ENCODE results near the gene CNTN4. TPM values are rescaled to one million over a fixed set of nuclear protein-coding genes. Genes with fewer than 3 reads are reported as not detected.
"Not testable (repeated sequence)": the region's sequence is repeated elsewhere in the genome, so short reads cannot be mapped to it uniquely, and the experiment has no call there.

The CNTN4 gene
- total RNA-seq, 1 donor from 2014 or later, result 11.0 TPM

GRCh38 chr3:2910997-2911396 lies 812.3 kb downstream of the CNTN4 start:
- Histone ChIP-seq H3K9me3 (ENCODE audit: control insufficient read depth in 3 of 3, low read length in 3 of 3) (no peaks in the 10 kb centered on the region), H3K27me3 (ENCODE audit: control insufficient read depth in 3 of 3, insufficient read depth in 3 of 3, low read length in 3 of 3) (no peaks in the 10 kb centered on the region), H3K27ac (ENCODE audit: low read depth, low read length) (no peak overlapping the region), H3K36me3 (ENCODE audit: control insufficient read depth in 3 of 3, insufficient read depth in 3 of 3, low read length in 3 of 3) (no peaks in the 10 kb centered on the region), H3K9ac (ENCODE audit: low read depth in 1 of 3, low read length in 3 of 3) (no peak overlapping the region), H3K4me3 (ENCODE audit: low read length in 3 of 3) (no peak overlapping the region), H3K4me1 (ENCODE audit: control insufficient read depth in 3 of 3, insufficient read depth in 3 of 3, low read length in 3 of 3) (no peaks in the 10 kb centered on the region)

- Histone ChIP-seq H3K36me3 (ENCODE audit: control insufficient read depth in 3 of 3, insufficient read depth in 3 of 3, low read length in 3 of 3) (no peaks in the 10 kb centered on the region), H3K9me3 (ENCODE audit: control insufficient read depth in 3 of 3, low read length in 3 of 3) (no peaks in the 10 kb centered on the region), H3K4me3 (ENCODE audit: low read length in 3 of 3) (no peak overlapping the region), H3K27me3 (ENCODE audit: control insufficient read depth in 3 of 3, insufficient read depth in 3 of 3, low read length in 3 of 3) (no peaks in the 10 kb centered on the region), H3K27ac (ENCODE audit: low read depth, low read length) (no peak overlapping the region), H3K4me1 (ENCODE audit: control insufficient read depth in 3 of 3, insufficient read depth in 3 of 3, low read length in 3 of 3) (no peaks in the 10 kb centered on the region), H3K9ac (ENCODE audit: low read depth in 1 of 3, low read length in 3 of 3) (no peak overlapping the region)
Observed at GRCh38 chr3:2915826-2916225, 817.2 kb downstream of the CNTN4 start.

GRCh38 chr3:2916640-2917039 lies 818.0 kb downstream of the CNTN4 start:
- not testable (repeated sequence) for H3K36me3 ChIP-seq (ENCODE audit: control insufficient read depth in 3 of 3, insufficient read depth in 3 of 3, low read length in 3 of 3); H3K4me3 ChIP-seq (ENCODE audit: low read length in 3 of 3); H3K9me3 ChIP-seq (ENCODE audit: control insufficient read depth in 3 of 3, low read length in 3 of 3); H3K9ac ChIP-seq (ENCODE audit: low read depth in 1 of 3, low read length in 3 of 3); H3K27me3 ChIP-seq (ENCODE audit: control insufficient read depth in 3 of 3, insufficient read depth in 3 of 3, low read length in 3 of 3); H3K4me1 ChIP-seq (ENCODE audit: control insufficient read depth in 3 of 3, insufficient read depth in 3 of 3, low read length in 3 of 3); H3K27ac ChIP-seq (ENCODE audit: low read depth, low read length)

DNA sequence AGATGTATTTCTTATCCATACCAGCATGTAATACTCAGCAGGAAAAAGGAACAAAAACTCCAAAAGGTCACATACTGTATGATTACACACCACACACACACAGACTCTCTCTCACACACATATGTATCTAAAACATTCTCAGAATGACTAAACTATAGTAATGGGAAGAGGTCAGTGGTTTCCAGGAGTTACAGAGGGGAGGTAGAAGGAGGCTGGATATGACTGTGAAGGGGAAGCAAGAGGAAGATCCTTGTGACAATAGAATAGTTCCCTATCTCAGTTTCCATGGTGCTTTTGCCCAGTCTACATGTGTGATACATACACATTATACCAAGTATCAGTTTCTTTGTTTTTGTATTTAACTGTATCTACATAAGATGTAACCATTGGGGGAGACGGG lies 821.4 kb downstream of the CNTN4 start:
- H3K36me3 ChIP-seq (ENCODE audit: control insufficient read depth in 3 of 3, insufficient read depth in 3 of 3, low read length in 3 of 3), result no peaks in the 10 kb centered on the region
- H3K4me1 ChIP-seq (ENCODE audit: control insufficient read depth in 3 of 3, insufficient read depth in 3 of 3, low read length in 3 of 3), result no peaks in the 10 kb centered on the region
- H3K4me3 ChIP-seq (ENCODE audit: low read length in 3 of 3), result no peak overlapping the region
- H3K27ac ChIP-seq (ENCODE audit: low read depth, low read length), result no peak overlapping the region
- no peaks in the 10 kb centered on the region for H3K27me3 ChIP-seq (ENCODE audit: control insufficient read depth in 3 of 3, insufficient read depth in 3 of 3, low read length in 3 of 3)
- no peaks in the 10 kb centered on the region for H3K9me3 ChIP-seq (ENCODE audit: control insufficient read depth in 3 of 3, low read length in 3 of 3)
- no peak overlapping the region for H3K9ac ChIP-seq (ENCODE audit: low read depth in 1 of 3, low read length in 3 of 3)

DNA sequence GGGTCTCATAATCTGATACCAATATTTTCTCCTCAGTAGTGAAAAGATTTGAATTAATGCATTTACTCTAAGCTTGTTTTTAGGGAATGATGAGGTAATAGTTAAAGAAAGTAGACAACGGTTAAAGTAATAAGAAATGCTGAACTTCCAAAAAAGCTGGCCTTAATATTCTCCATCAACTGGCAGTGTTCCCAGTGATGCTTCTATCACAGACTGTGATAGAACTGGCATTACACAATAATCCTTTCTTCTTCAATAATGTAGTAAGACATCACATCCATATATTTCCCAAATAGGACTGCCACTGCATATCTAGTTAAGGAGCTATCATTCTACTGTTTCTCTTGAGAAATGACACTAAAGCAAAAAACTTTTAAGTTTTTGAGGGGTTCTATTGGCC lies 822.8 kb downstream of the CNTN4 start:
- H3K4me1 ChIP-seq (ENCODE audit: control insufficient read depth in 3 of 3, insufficient read depth in 3 of 3, low read length in 3 of 3), result no peaks in the 10 kb centered on the region
- H3K36me3 ChIP-seq (ENCODE audit: control insufficient read depth in 3 of 3, insufficient read depth in 3 of 3, low read length in 3 of 3), result no peaks in the 10 kb centered on the region
- H3K4me3 ChIP-seq (ENCODE audit: low read length in 3 of 3), result no peak overlapping the region
- H3K27ac ChIP-seq (ENCODE audit: low read depth, low read length), result no peak overlapping the region
- no peak overlapping the region for H3K9ac ChIP-seq (ENCODE audit: low read depth in 1 of 3, low read length in 3 of 3)
- H3K9me3 ChIP-seq (ENCODE audit: control insufficient read depth in 3 of 3, low read length in 3 of 3), result no peaks in the 10 kb centered on the region
- H3K27me3 ChIP-seq (ENCODE audit: control insufficient read depth in 3 of 3, insufficient read depth in 3 of 3, low read length in 3 of 3), result no peaks in the 10 kb centered on the region

GRCh38 chr3:2921903-2922302 lies 823.2 kb downstream of the CNTN4 start:
- H3K9me3 ChIP-seq (ENCODE audit: control insufficient read depth in 3 of 3, low read length in 3 of 3), result no peaks in the 10 kb centered on the region
- no peak overlapping the region for H3K4me3 ChIP-seq (ENCODE audit: low read length in 3 of 3)
- no peak overlapping the region for H3K27ac ChIP-seq (ENCODE audit: low read depth, low read length)
- H3K27me3 ChIP-seq (ENCODE audit: control insufficient read depth in 3 of 3, insufficient read depth in 3 of 3, low read length in 3 of 3), result no peaks in the 10 kb centered on the region
- no peaks in the 10 kb centered on the region for H3K36me3 ChIP-seq (ENCODE audit: control insufficient read depth in 3 of 3, insufficient read depth in 3 of 3, low read length in 3 of 3)
- H3K4me1 ChIP-seq (ENCODE audit: control insufficient read depth in 3 of 3, insufficient read depth in 3 of 3, low read length in 3 of 3), result no peaks in the 10 kb centered on the region
- H3K9ac ChIP-seq (ENCODE audit: low read depth in 1 of 3, low read length in 3 of 3), result no peak overlapping the region

DNA sequence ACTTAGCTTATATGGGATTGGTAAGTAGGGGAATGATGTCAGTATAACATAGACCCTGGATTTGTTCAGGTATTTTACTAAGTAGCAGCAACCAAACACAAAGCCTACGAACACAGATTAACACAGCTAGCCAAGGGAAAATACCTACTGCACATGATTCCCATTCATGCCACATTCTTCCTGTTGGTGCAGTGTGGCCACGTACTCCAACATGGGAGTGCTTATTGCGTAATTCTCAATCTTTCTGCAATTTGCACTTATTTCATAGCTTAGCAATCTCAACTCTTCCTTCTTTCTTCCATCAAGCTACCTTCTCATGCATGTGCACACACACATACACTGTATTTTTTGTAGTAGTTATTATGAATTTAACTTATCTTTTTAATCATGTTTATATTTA lies 824.7 kb downstream of the CNTN4 start:
- no peaks in the 10 kb centered on the region for H3K4me1 ChIP-seq (ENCODE audit: control insufficient read depth in 3 of 3, insufficient read depth in 3 of 3, low read length in 3 of 3)
- no peaks in the 10 kb centered on the region for H3K36me3 ChIP-seq (ENCODE audit: control insufficient read depth in 3 of 3, insufficient read depth in 3 of 3, low read length in 3 of 3)
- no peaks in the 10 kb centered on the region for H3K27me3 ChIP-seq (ENCODE audit: control insufficient read depth in 3 of 3, insufficient read depth in 3 of 3, low read length in 3 of 3)
- H3K4me3 ChIP-seq (ENCODE audit: low read length in 3 of 3), result no peak overlapping the region
- H3K9ac ChIP-seq (ENCODE audit: low read depth in 1 of 3, low read length in 3 of 3), result no peak overlapping the region
- H3K9me3 ChIP-seq (ENCODE audit: control insufficient read depth in 3 of 3, low read length in 3 of 3), result no peaks in the 10 kb centered on the region
- H3K27ac ChIP-seq (ENCODE audit: low read depth, low read length), result no peak overlapping the region

DNA sequence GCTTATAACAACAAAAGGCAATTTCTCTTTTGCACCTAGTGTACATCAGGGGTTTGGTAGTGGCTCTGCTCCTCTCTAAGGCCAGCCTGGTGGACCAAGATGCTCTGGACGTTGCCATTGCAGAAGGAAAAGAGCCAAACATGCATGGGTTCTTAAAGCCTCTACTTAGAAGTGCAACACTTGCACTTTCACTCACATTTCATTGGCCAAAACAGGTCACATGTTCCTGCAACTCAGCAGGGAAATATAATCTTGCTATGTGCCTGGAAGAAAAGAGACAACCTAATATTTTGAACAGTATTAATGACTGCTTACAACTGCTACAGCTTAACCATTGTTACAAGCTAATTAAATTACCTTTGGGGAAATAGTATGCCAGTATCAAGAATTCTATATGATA lies 828.6 kb downstream of the CNTN4 start:
- Histone ChIP-seq H3K36me3 (ENCODE audit: control insufficient read depth in 3 of 3, insufficient read depth in 3 of 3, low read length in 3 of 3) (no peaks in the 10 kb centered on the region), H3K27me3 (ENCODE audit: control insufficient read depth in 3 of 3, insufficient read depth in 3 of 3, low read length in 3 of 3) (no peaks in the 10 kb centered on the region), H3K9me3 (ENCODE audit: control insufficient read depth in 3 of 3, low read length in 3 of 3) (no peaks in the 10 kb centered on the region), H3K4me3 (ENCODE audit: low read length in 3 of 3) (no peak overlapping the region), H3K27ac (ENCODE audit: low read depth, low read length) (no peak overlapping the region), H3K4me1 (ENCODE audit: control insufficient read depth in 3 of 3, insufficient read depth in 3 of 3, low read length in 3 of 3) (no peaks in the 10 kb centered on the region), H3K9ac (ENCODE audit: low read depth in 1 of 3, low read length in 3 of 3) (no peak overlapping the region)

GRCh38 chr3:2929574-2929973 lies 830.9 kb downstream of the CNTN4 start:
- H3K9me3 ChIP-seq (ENCODE audit: control insufficient read depth in 3 of 3, low read length in 3 of 3), result no peaks in the 10 kb centered on the region
- H3K4me1 ChIP-seq (ENCODE audit: control insufficient read depth in 3 of 3, insufficient read depth in 3 of 3, low read length in 3 of 3), result no peaks in the 10 kb centered on the region
- no peak overlapping the region for H3K4me3 ChIP-seq (ENCODE audit: low read length in 3 of 3)
- H3K27ac ChIP-seq (ENCODE audit: low read depth, low read length), result no peak overlapping the region
- no peaks in the 10 kb centered on the region for H3K36me3 ChIP-seq (ENCODE audit: control insufficient read depth in 3 of 3, insufficient read depth in 3 of 3, low read length in 3 of 3)
- no peaks in the 10 kb centered on the region for H3K27me3 ChIP-seq (ENCODE audit: control insufficient read depth in 3 of 3, insufficient read depth in 3 of 3, low read length in 3 of 3)
- no peak overlapping the region for H3K9ac ChIP-seq (ENCODE audit: low read depth in 1 of 3, low read length in 3 of 3)

DNA sequence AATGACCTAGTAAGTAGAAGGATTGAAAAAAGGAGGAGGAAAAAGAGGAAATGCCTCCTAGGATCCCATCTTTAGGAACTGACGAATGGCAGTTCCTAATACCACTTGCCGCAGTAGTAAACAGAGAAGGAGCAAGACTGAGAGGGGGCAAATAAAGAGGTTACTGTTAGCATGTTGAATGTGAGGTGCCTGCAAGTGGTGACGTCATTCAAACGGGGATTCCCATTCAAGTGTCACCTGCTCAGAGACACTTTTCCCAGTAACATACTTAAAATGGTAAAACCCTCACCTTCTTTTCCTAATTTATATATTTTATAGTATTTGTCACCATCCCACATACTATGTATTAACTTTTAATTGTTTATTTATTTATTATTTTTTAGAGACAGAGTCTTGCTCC lies 832.6 kb downstream of the CNTN4 start:
- Histone ChIP-seq H3K4me3 (ENCODE audit: low read length in 3 of 3) (no peak overlapping the region), H3K27me3 (ENCODE audit: control insufficient read depth in 3 of 3, insufficient read depth in 3 of 3, low read length in 3 of 3) (no peaks in the 10 kb centered on the region), H3K36me3 (ENCODE audit: control insufficient read depth in 3 of 3, insufficient read depth in 3 of 3, low read length in 3 of 3) (no peaks in the 10 kb centered on the region), H3K9me3 (ENCODE audit: control insufficient read depth in 3 of 3, low read length in 3 of 3) (no peaks in the 10 kb centered on the region), H3K27ac (ENCODE audit: low read depth, low read length) (no peak overlapping the region), H3K4me1 (ENCODE audit: control insufficient read depth in 3 of 3, insufficient read depth in 3 of 3, low read length in 3 of 3) (no peaks in the 10 kb centered on the region), H3K9ac (ENCODE audit: low read depth in 1 of 3, low read length in 3 of 3) (no peak overlapping the region)

DNA sequence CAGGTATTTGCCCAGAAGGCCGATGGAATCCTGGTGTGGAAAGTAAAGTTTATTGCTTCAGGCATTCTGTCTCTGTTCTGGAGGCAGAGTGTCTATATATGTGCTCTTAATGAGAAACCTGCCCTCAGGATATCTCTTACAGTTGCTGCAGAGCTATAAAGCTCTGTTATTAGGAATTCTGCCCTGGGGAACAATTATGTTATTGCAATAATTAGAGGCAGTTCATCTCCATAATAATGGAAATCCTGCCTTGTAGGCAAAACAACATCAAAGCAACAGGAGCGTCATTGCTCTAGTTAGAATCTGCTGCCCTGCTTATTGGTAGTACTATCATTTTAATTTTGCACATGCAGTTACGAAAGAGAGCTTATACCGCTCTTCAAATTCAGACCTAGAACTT lies 835.9 kb downstream of the CNTN4 start:
- Histone ChIP-seq H3K9ac (ENCODE audit: low read depth in 1 of 3, low read length in 3 of 3) (no peak overlapping the region), H3K9me3 (ENCODE audit: control insufficient read depth in 3 of 3, low read length in 3 of 3) (no peaks in the 10 kb centered on the region), H3K4me3 (ENCODE audit: low read length in 3 of 3) (no peak overlapping the region)

More for the DNA sequence above, 835.9 kb downstream of the CNTN4 start:
- H3K27me3 ChIP-seq (ENCODE audit: control insufficient read depth in 3 of 3, insufficient read depth in 3 of 3, low read length in 3 of 3), result no peaks in the 10 kb centered on the region
- no peak overlapping the region for H3K27ac ChIP-seq (ENCODE audit: low read depth, low read length)
- H3K4me1 ChIP-seq (ENCODE audit: control insufficient read depth in 3 of 3, insufficient read depth in 3 of 3, low read length in 3 of 3), result no peaks in the 10 kb centered on the region
- H3K36me3 ChIP-seq (ENCODE audit: control insufficient read depth in 3 of 3, insufficient read depth in 3 of 3, low read length in 3 of 3), result no peaks in the 10 kb centered on the region

Measured in skeletal muscle tissue (tissue), 4 donors.